ENCODE measurements around the gene ZNF154.

ZNF154 gene

GRCh38 chr19:57709616-57710015 lies 612 bp upstream of the ZNF154 start:
- TF ChIP-seq CTCF (conservative IDR thresholded peaks at IDR 0.05; ENCODE audit: low read depth, low read length): no peak
- DNase-seq (ENCODE audit: low read depth): no peak
- H3K4me3 ChIP-seq (ENCODE audit: low read depth, low read length): no peak overlapping the region

- DNase-seq (ENCODE audit: low read depth): no peak
- TF ChIP-seq CTCF (conservative IDR thresholded peaks at IDR 0.05; ENCODE audit: low read depth, low read length): no peak
- no peak overlapping the region for H3K4me3 ChIP-seq (ENCODE audit: low read depth, low read length)
These were observed 2.7 kb downstream of the ZNF154 start for GRCh38 chr19:57706346-57706745.

GRCh38 chr19:57701625-57702024 lies 7.4 kb downstream of the ZNF154 start:
- DNase-seq (ENCODE audit: low read depth): no peak
- H3K4me3 ChIP-seq (ENCODE audit: low read depth, low read length): no peak overlapping the region
- no peak for TF ChIP-seq CTCF (conservative IDR thresholded peaks at IDR 0.05; ENCODE audit: low read depth, low read length)

GRCh38 chr19:57689750-57690149 lies 19.3 kb downstream of the ZNF154 start:
- TF ChIP-seq CTCF (conservative IDR thresholded peaks at IDR 0.05; ENCODE audit: low read depth, low read length): no peak
- no peak overlapping the region for H3K4me3 ChIP-seq (ENCODE audit: low read depth, low read length)
- DNase-seq (ENCODE audit: low read depth): no peak

- H3K4me3 ChIP-seq (ENCODE audit: low read depth, low read length): no peak overlapping the region
- DNase-seq (ENCODE audit: low read depth): no peak
- no peak for TF ChIP-seq CTCF (conservative IDR thresholded peaks at IDR 0.05; ENCODE audit: low read depth, low read length)
These were observed 20.8 kb downstream of the ZNF154 start for GRCh38 chr19:57688011-57688763.

- DNase-seq (ENCODE audit: low read depth): no peak
- H3K4me3 ChIP-seq (ENCODE audit: low read depth, low read length): no peak overlapping the region
These were observed 21.5 kb downstream of the ZNF154 start for GRCh38 chr19:57687363-57688010.

More at GRCh38 chr19:57687363-57688010, 21.5 kb downstream of the ZNF154 start:
- TF ChIP-seq CTCF (conservative IDR thresholded peaks at IDR 0.05; ENCODE audit: low read depth, low read length): no peak
